Endothelial cell of umbilical vein (primary cell): ENCODE data around the gene C8A.

Source experiments
- POLR2A ChIP-seq: IDR thresholded peaks from 2 replicates; pipeline ENCODE4 v1.6.1; 2012; ENCODE audit warnings: low read depth, mild to moderate bottlenecking, control low read depth, low read length
- TF ChIP-seq, protein P1 (sequence below), 2 donors: IDR thresholded peaks; 1 replicate in 1 of 2; 2 replicates in 1 of 2; pipeline ENCODE4 v1.5.1; 2011; ENCODE audit warnings: low read length in 2 of 2, mild to moderate bottlenecking in 2 of 2, moderate library complexity in 2 of 2, control low read depth in 1 of 2, inconsistent platforms in 1 of 2, low read depth in 1 of 2; ENCODE audit not compliant: insufficient read depth in 1 of 2; ENCODE audit errors: extremely low read depth in 1 of 2

DNA sequence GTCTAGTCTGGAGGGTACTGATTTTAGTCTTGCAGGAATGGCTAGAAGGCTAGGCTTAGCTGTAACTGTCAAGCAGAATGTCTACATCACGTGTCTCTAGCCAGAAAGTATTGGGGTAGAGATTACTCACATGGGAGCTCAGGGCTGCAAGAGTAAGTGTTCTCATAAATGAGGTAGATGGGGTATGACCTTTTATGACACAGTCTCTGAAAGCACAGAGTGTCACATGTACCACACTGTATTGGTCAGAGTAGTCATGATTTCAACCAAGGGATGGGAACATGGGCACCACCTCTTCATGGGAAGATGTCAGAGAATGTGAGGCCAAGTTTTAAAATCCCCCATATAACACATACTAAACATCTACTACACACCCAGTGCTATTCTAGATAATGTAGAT, 38.3 kb upstream of the C8A start:
- TF ChIP-seq, protein P1, sequence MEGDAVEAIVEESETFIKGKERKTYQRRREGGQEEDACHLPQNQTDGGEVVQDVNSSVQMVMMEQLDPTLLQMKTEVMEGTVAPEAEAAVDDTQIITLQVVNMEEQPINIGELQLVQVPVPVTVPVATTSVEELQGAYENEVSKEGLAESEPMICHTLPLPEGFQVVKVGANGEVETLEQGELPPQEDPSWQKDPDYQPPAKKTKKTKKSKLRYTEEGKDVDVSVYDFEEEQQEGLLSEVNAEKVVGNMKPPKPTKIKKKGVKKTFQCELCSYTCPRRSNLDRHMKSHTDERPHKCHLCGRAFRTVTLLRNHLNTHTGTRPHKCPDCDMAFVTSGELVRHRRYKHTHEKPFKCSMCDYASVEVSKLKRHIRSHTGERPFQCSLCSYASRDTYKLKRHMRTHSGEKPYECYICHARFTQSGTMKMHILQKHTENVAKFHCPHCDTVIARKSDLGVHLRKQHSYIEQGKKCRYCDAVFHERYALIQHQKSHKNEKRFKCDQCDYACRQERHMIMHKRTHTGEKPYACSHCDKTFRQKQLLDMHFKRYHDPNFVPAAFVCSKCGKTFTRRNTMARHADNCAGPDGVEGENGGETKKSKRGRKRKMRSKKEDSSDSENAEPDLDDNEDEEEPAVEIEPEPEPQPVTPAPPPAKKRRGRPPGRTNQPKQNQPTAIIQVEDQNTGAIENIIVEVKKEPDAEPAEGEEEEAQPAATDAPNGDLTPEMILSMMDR (IDR thresholded peaks at IDR 0.05; ENCODE audit: extremely low read depth in 1 of 2, insufficient read depth in 1 of 2, low read depth in 1 of 2, low read length in 2 of 2), result no peak
- no peak for TF ChIP-seq POLR2A
